Stimulated activated CD4-positive, alpha-beta T cell treated with anti-CD3 and anti-CD28 coated beads, Interleukin-1b, Interleukin-23, amount 100 ng/mL, for 24 hours (primary cell): Measurements from ENCODE around the gene EYS.

Experiments
- DNase-seq, 4 experiments: peaks; one replicate each; pipeline ENCODE4 v3.0.0-alpha.2; 2020; ENCODE audit warnings: low read depth in 4 of 4, low spot score in 1 of 4

EYS gene

DNA sequence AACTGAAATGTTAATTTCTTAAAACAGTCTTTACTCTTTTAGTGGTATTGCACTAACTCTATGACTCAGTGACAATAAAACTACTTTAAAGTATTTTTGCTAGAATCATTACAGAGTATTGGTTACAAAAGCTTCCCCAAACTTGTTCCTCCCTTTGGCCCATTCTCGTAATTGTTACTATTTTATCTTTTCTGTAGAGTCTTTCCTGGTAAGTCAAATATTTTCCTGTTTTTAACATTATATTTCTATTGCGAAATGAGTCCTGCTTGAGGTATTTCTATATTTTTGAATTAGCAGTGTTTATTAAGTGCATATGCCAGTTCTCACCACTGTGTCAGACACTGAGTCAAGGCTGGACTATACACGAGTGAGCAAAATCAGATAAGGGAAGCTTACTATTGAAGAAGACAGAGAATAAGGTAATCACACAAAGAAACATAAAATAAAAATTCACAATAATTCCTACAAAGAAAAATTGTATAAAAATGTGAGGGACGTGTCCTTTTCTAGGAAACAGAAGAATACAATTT is 970.5 kb downstream of the EYS start:
- DNase-seq, result no peak

DNA sequence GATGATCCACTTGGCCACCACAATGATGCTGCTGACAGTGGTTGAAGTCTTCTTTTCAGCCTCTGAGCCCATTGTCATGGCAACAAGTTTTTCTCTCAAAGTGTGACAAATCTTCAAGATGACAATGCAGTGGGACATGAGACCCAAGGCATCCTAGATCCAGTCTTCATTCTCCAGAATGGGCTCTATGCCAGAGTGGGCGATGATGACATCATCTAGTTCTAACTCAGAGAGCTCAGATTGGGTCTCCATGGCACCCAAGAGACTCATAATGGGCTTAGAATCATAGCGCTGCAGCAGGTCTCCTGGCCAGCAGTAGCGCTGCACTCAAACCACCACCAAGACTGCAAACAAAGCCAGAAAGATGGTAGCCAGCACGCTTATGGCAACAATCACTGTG is 973.6 kb downstream of the EYS start:
- DNase-seq, result no peak

DNA sequence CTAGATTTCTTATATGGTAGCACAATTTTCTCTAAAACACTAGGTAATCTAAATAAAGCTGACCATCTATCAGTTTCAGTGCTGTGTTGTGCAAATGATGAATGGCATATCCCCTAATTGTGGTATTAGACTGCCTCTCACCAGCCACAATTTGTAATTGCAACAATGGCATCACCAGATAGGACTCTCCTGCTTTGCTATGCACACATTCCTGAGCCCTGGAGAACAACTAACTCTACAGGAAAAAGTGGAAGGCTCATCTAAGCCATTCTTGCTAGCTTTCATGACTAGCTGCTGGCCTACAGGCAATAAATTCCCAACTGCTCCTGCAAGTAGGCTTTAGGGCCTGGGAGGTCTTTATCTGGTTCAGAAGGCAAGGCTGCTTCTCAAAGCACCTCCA is 974.1 kb downstream of the EYS start:
- no peak for DNase-seq

DNA sequence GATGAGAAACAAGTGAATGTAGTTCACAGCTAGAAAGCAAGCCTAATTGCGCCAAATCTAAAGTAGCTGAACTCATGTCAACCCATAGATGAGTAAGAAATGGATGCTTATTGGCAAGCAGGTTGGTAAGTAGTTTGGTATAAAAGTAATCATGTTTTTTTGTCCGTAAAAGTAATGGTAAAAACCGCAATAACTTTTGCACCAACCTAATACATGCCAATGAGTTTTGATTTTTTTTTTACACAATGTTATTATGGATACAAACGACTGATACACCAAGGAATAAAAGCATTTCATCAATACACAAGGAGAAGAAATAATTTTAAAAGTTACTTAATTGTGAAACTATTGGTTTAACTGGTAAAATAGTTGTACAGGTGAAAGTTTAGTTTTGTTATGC is 977.5 kb downstream of the EYS start:
- DNase-seq, result no peak

DNA sequence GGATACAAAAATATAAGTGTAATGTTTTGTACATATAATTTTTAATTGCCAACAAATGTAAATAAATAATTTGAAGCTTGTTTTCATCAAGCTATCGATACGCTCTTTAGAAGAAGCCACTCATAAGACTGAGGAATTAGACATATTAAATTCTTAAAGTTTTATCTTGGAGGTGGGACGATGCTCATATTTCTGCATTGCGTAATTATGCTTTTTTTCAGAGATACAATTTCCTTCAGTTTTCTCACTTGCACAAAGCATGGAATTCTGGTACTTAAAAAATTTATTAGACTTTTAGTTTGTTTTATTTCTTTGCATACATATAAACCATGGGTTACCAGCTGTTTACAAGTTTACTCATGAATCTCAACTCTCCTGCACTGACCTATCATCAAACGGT is 980.0 kb downstream of the EYS start:
- DNase-seq, result no peak

DNA sequence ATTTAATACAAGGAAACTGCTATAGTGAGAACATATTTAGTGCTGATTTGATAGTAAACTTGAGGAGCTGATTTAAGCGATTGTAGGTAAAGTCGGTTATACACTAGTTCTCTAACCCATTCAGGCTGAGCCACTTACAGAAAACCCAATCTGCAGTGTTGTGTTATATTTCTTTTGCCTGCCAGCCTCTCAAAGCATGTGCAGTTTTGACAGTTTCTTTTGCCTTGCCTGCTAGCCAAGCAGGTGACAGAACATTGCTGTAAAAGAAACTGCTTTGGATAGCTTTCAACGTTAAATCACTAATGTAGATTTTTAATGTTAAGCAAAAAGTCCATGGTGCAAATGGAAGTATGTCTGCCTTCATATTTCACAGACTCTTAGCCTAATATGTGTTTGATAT is 982.9 kb downstream of the EYS start:
- DNase-seq, result no peak

DNA sequence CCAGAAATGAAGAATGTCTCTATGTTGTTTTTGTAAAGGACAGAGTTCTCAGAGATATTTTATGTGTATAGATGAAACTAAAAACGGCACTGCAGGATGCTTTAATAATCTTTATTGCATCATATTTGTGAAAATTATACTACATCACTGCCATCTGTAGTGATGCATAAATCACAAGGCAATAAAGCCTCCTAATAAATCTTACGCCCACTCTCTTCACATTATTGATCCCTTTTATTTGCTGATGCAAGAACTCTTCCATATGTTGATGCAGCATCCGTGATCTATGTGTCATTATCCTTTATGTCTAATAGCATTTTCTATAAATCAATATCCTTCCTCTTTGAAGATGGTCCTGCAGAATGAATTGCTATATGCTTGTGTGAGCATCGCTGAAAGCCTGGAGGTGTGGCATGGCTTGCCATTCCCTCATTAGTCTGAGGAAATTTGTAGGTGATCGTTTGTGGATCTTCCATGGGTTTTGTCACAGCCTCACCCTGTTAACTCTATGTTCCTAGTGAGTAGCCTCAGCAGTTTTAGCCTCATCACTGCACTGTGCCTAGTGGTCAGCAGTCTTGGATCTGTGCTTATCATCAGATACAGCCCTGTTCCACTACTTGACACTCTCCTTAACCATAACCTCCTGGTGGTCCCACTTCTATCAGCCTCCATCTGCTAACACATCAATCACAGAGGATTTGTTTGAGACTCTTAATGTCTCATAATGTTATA is 983.5 kb downstream of the EYS start:
- no peak for DNase-seq

DNA sequence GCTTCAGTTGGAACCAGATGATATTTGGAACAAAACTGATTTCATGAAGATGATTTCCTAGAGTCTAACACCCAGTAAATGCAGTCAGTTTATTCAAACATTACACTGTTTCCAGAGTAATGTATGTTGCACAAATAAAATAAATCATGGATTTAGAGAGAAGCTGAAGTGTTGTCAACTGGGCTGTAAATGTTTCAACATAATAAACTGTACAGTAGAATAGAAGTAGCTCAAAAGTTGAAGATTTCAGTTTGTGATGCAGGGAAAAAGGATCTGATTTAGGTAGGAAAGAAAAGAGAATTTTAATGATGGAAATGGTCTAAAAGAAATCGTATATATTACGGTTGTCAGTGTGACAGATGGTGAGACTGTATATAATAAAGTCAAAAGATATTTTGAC is 985.2 kb downstream of the EYS start:
- DNase-seq, result no peak

DNA sequence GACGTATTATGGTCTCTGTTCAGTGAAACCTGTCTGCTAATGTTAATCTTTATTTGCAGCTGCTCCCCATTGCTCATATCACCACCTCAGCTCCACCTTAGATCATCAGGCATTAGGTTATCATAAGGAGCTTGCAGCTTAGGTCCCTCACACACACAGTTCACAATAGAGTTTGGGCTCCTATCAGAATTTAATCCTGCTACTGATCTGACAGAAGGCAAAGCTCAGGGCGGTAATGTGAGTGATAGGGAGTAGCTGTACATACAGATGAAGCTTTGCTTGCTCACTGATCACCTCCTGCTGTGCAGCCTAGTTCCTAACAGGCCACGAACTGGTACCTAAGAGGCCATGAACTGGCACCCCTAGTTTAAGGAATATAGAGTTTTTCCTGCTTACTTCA is 989.7 kb downstream of the EYS start:
- no peak for DNase-seq

DNA sequence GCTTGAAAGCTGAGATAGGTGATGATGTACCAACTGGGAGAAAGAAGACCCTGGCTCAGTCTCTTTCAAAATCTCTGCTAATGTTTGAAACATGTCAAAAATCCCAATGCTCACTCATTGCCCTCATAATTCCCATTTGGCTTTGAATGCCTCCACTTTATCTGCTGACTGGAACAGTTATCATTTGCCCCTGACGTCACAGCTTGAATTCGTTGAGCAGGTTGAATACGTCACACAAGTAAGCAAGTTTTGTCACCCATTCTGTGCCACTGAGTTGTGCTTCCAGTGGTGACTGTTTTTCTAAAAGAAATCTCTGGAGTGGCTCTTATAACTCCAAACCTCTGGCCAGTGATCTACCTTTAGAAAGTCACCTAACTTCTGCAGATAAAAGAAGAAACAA is 991.4 kb downstream of the EYS start:
- no peak for DNase-seq

DNA sequence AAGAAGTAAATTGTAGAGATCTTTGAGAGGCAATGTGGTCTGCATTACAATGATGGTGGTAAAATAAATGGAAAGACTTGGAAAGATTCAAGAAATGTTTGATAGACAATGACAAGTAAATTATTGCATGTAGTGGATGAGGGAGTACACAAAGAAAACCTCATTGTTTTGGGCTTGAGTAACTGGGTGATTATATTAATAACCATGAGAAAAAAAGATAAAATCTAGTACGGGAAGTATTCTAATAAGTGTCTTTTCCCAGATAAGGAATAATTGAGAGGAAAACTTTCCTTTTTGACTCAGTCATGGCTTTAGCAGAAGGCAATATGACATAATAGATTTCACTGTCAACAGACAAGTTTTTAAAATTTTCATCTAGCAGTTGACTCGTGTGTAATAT is 993.0 kb downstream of the EYS start:
- no peak for DNase-seq

DNA sequence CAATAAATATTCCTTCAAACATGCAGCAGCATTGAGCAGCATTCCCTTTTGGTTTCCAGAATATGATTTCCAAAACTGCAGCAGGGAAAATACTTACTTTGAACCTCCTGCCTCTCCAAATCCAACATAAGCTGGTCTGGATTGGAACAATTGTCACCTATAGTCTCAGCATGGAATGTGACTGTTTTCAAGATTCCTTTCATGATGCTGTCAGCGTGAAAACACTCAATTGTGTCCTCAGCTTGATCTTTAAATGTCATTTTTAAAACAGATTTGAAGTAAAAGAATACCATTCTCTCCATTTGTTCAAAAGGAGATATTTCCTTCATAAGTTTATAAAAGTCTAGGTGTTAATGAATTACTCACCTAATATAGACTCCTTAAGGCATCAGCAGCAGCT is 993.9 kb downstream of the EYS start:
- no peak for DNase-seq

DNA sequence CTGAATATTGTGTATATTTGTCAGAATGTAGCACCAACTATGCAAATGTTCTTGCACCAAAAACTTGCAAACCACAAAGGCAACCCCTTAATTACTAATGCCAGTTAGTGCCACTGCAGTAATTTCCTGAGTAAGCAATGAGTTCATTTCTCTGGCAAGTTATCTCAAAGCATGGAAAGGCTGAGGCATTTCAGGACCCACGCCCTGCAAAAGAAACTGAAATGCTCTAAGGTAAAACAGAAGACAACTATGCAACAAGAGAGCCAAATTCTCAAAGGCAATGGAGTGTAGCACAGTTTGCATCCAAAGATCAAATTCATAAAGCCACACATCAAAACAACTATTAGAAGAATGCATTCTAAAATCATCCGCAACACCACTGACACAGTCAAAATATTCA is 994.4 kb downstream of the EYS start:
- DNase-seq, result no peak

DNA sequence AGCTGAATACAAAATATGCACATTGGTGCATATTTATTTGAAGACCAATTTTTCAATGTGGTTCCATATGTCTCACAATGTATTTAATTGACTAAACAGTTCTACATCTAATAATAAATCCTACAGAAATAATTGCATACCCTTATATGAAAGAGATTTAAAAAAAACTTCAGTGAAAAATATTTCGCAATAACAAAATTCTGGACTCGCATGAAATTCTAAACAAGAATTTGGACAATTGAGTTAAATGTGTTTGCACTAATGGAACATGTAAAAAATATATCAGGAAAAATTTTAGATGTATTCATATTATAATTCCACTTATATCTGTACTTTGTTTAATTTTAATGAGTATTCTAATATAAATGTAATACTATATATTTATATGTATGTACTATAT is 1003.1 kb downstream of the EYS start:
- DNase-seq, result no peak

DNA sequence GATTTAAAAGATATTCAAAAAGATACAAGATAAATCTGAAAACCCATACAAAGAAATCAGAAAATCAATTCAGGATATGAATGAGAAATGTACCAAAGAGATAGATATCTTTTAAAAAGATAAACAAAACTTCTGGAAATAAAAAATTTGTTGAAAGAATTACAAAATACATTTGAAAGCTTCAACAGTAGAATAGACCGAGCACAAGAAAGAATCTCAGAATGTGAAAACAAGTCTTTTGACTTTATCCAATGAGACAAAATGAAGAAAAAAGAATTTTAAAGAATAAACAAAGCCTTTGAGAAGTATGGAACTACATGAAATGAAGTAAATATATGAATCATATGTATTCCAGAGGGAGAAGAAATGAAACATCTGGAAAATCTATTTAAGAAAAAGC is 1011.0 kb downstream of the EYS start:
- no peak for DNase-seq

DNA sequence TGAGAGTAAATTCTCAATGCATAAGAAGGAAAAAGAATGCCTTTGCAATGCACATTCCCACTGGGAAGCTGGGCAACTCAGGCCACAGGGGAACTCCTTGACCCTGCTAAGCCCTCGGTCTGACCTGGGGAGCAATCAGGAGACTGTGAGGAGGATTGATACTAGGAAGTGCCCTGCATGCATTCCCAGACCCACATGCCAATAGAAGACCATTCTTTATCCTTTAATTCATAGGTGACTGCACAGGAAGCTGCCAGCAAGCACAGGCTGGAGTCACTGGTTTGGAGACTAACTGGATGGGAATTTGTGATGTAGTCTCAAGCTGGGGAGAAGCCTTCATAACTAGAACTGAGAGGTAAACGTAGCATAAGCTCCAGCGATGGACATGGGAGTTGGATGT is 1012.7 kb downstream of the EYS start:
- no peak for DNase-seq

DNA sequence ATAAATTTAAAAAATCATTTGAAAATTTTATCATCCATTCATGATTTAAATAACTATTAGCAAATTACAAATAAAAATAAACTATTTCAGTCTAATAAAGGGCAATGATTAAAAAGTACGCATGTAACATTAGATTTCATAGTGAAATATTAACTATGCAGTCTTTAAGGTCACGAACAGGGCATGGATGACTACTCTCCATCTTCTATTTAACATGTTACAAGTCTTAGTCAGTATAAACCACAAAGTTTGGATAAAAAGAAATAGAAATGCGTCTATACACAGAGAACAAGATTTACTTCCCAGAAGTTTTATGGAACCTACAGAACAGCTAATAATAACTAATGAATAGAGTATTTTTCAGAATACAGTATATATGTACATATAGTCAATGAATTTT is 1016.0 kb downstream of the EYS start:
- DNase-seq, result no peak

DNA sequence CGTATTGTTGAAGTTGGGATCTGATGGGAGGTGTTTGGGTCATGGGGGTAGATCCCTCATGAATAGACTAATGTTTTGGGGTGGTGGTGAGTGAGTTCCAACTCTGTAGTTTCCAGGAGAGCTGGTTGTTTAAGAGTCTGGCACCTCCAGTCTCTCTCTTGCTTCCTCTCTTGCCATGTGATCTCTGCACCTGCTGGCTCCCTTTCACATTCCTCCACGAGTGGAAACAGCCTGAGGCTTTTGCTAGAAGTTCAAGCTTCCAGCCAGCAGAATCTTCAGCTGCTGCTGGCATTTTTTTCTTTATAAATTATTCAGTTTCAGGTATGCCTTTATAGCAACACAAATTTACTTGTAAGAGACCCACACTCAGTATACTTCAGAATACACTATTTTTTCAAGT is 1021.6 kb downstream of the EYS start:
- no peak for DNase-seq

DNA sequence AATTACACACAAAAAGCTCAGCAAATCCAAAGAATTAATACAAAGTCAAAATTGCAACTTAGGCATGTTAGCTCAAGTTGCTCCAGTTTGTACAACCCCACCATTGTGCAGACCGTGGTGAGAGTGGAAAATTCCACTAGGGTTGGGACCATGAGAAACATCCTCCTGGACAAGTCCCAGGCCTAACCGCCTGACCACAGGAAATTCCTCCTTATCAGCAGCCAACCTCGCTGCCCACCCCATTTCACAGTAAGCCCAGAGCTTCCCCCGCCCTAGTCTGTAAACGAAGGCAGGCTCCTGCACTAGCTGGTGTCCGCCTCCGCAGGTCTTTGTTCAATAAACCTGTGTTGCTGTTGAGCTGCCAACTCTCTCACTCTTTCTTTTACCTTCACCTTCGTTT is 1023.3 kb downstream of the EYS start:
- DNase-seq, result no peak

DNA sequence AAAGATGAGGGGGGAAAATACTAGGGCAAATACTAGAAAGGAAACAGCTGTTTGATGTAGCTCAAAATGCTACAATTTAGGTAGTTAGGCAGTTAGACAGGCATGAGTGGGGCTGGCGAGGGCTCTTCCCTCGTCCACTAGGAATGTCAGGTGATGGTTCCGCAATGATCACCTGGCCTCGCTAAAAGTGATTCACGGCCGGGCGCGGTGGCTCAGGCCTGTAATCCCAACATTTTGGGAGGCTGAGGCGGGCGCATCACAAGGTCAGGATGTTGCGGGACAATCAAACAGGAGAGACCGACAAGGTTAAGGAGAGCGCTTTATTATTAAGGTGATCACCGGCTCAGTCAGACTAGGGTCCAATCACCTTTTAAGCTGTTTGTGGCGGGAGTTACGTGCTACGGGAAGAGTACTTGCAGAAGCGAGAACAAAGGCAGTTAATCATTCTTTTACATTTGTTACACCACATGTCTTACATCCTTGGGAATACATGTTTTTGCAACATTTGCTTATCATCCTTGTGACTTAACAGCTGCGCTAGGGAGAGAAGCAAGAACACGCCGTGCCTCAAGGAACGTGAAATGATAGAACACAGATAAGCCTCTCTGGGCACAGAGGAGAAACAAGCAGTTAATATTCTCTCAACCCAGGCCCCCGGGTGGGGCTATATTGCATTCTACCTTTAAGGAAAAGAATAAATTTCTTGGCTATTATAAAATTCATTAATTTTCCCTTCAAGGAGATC is 1025.4 kb downstream of the EYS start:
- DNase-seq, result no peak

DNA sequence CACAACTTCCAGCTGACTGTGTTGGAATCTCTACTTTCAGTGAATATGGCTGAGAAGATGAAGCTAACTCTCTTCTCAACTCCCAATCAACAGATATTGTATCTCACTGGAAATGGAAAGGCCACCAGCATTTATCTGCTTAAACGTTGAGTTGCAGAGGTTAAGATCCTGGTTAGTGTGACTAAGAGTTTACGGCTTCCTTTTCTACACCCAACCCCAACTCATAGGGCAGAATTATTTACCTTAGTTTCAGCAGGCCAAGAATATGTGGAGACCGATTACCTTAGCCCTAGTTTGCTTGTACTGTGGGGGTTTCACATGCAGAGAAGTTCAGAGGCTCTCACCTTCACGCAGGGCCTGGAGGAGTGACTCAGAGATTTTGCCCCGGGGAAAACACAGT is 1026.6 kb downstream of the EYS start:
- no peak for DNase-seq

DNA sequence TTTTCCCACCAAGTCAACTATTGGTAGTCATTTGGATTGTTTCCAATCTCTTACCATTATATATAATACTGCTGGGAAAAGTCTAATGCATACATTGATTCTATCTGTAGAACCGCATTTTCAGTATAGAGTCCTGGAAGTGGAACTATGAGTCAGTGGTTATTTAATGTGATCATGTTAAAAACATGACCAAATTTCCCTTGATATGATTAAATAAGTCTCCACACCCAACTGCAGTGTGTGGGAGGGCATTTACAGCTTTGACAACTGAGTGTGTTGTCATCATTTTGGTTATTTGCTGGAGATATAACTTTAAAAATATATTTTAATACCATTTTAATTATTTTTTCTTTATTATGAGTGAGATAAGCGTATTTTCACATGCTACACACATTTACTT is 1027.6 kb downstream of the EYS start:
- no peak for DNase-seq

DNA sequence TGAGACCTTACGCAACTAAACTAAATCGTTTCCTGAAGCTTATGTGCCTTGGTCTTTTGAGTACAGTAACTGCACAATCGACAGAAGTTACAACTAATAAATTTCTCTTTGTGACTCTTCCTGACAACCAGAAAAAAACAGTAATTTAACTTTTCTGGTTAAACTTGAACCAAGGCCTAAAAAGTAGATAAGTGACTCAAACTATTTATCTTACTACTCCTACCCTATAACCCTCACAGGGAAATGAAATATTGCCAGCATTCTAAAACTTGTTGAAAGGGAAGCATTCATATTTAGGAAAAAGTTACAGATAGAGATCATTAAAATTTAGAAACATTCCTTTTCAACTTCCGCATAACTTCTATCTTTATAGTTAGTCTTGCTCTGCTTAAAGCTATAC is 1034.4 kb downstream of the EYS start:
- DNase-seq, result no peak
